ENCODE data around the gene NXF1. TPM values are rescaled to one million over a fixed set of nuclear protein-coding genes. Genes with fewer than 3 reads are reported as not detected.
A peak's percentile ranks its signal among the peaks of the same experiment; 100 is the strongest.
"Not testable (repeated sequence)": the region's sequence is repeated elsewhere in the genome, so short reads cannot be mapped to it uniquely, and the experiment has no call there.

NXF1 gene
- total RNA-seq, 1 donor, result 31.1 TPM

DNA sequence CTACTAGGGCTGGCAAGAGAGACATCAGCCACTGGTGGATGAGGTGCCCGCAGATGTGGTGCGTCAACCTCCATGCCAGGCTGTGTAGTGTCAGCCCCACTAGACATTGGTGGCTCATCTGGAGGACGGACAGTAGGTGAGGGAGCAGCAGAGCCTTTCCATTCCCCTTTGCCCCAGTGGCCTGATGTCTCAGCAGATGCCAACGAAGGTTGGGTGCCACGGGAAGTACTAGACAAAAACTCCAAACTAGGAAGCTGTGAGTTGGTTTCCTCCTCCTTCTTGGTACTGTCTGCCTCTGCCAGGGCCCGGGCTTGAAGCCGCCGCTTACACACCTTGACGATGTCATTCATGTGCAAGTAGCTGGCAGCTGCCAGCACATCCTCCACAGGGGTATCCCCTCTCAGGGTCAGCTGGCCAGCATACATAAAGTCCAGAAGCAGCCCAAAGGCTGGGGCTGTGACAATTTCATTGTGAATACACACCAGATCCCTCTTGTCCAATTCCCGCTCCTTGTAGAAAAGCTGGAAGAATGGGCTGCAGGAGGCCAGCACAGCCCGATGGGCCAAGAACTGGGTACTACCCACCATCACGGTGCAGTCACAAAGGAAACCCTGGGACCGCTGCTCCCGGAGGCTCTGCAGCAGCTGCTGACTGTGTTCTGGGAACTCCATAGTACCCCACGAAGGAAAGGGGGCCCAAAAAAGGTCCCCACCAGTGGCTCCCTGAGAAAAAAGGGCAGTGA is 52.1 kb downstream of the NXF1 start:
- Histone ChIP-seq H3K79me2 (ENCODE audit: insufficient read depth, low read length) (peaks cover 22% of the 10 kb centered on the region), H4K20me1 (ENCODE audit: insufficient read depth, low read length) (no peaks in the 10 kb centered on the region), H3K27me3 (ENCODE audit: insufficient read depth, low read length) (no peaks in the 10 kb centered on the region), H2AFZ (ENCODE audit: low read length) (peak overlapping the region; percentile 98), H3K36me3 (ENCODE audit: insufficient read depth, low read length) (peaks cover 8% of the 10 kb centered on the region), H3K4me3 (ENCODE audit: insufficient read depth, low read length) (peak overlapping the region; percentile 89), H3K27ac (ENCODE audit: low read depth, low read length) (peak overlapping the region; percentile 90), H3K9me3 (ENCODE audit: low read depth, low read length) (no peaks in the 10 kb centered on the region), H3K4me1 (ENCODE audit: insufficient read depth, low read length) (peaks cover 3% of the 10 kb centered on the region), H3K4me2 (ENCODE audit: insufficient read depth, low read length) (peak overlapping the region; percentile 88)
- no peak for DNase-seq (ENCODE audit: insufficient read length, low spot score, missing footprints)
- TF ChIP-seq CTCF (IDR thresholded peaks at IDR 0.05; ENCODE audit: extremely low read depth, low read depth, low read length), result no peak

- no peak overlapping the region for H2AFZ ChIP-seq (ENCODE audit: low read length)
- DNase-seq (ENCODE audit: insufficient read length, low spot score, missing footprints), result no peak
- H3K27ac ChIP-seq (ENCODE audit: low read depth, low read length), result no peak overlapping the region
- H3K27me3 ChIP-seq (ENCODE audit: insufficient read depth, low read length), result no peaks in the 10 kb centered on the region
- no peak overlapping the region for H3K4me2 ChIP-seq (ENCODE audit: insufficient read depth, low read length)
- peaks cover 3% of the 10 kb centered on the region for H3K4me1 ChIP-seq (ENCODE audit: insufficient read depth, low read length)
- no peak overlapping the region for H3K4me3 ChIP-seq (ENCODE audit: insufficient read depth, low read length)
- no peak for TF ChIP-seq CTCF (IDR thresholded peaks at IDR 0.05; ENCODE audit: extremely low read depth, low read depth, low read length)
- no peaks in the 10 kb centered on the region for H3K9me3 ChIP-seq (ENCODE audit: low read depth, low read length)
- H4K20me1 ChIP-seq (ENCODE audit: insufficient read depth, low read length), result no peaks in the 10 kb centered on the region
- H3K79me2 ChIP-seq (ENCODE audit: insufficient read depth, low read length), result peaks cover 22% of the 10 kb centered on the region
- peaks cover 8% of the 10 kb centered on the region for H3K36me3 ChIP-seq (ENCODE audit: insufficient read depth, low read length)
Measured at GRCh38 chr11:62752177-62752785, 53.0 kb downstream of the NXF1 start.

GRCh38 chr11:62749931-62750330 is 55.3 kb downstream of the NXF1 start:
- peaks cover 22% of the 10 kb centered on the region for H3K79me2 ChIP-seq (ENCODE audit: insufficient read depth, low read length)
- H3K4me3 ChIP-seq (ENCODE audit: insufficient read depth, low read length); DNase-seq (ENCODE audit: insufficient read length, low spot score, missing footprints); H3K9me3 ChIP-seq (ENCODE audit: low read depth, low read length); H3K27me3 ChIP-seq (ENCODE audit: insufficient read depth, low read length); H3K27ac ChIP-seq (ENCODE audit: low read depth, low read length); H3K36me3 ChIP-seq (ENCODE audit: insufficient read depth, low read length); H3K4me2 ChIP-seq (ENCODE audit: insufficient read depth, low read length); H4K20me1 ChIP-seq (ENCODE audit: insufficient read depth, low read length); H2AFZ ChIP-seq (ENCODE audit: low read length); H3K4me1 ChIP-seq (ENCODE audit: insufficient read depth, low read length): not testable (repeated sequence)

GRCh38 chr11:62747475-62748160 is 57.6 kb downstream of the NXF1 start:
- H3K27ac ChIP-seq (ENCODE audit: low read depth, low read length), result no peak overlapping the region
- H3K36me3 ChIP-seq (ENCODE audit: insufficient read depth, low read length), result peaks cover 8% of the 10 kb centered on the region
- H4K20me1 ChIP-seq (ENCODE audit: insufficient read depth, low read length), result no peaks in the 10 kb centered on the region
- no peaks in the 10 kb centered on the region for H3K4me1 ChIP-seq (ENCODE audit: insufficient read depth, low read length)
- no peaks in the 10 kb centered on the region for H3K27me3 ChIP-seq (ENCODE audit: insufficient read depth, low read length)
- DNase-seq (ENCODE audit: insufficient read length, low spot score, missing footprints), result no peak
- H2AFZ ChIP-seq (ENCODE audit: low read length), result no peak overlapping the region
- no peak overlapping the region for H3K4me3 ChIP-seq (ENCODE audit: insufficient read depth, low read length)
- TF ChIP-seq CTCF (IDR thresholded peaks at IDR 0.05; ENCODE audit: extremely low read depth, low read depth, low read length), result no peak
- no peaks in the 10 kb centered on the region for H3K9me3 ChIP-seq (ENCODE audit: low read depth, low read length)
- H3K4me2 ChIP-seq (ENCODE audit: insufficient read depth, low read length), result no peak overlapping the region
- H3K79me2 ChIP-seq (ENCODE audit: insufficient read depth, low read length), result peaks cover 12% of the 10 kb centered on the region

Small RNA genes within 50 kb of the gene (small RNA-seq; reads per million reads assigned to genes)
- gene MIR6514 (0.60 reads per million), gene RF00099 (not detected), gene RNU6-118P (not detected), gene SNORD22 (not detected), gene SNORD26 (not detected), gene SNORD27 (not detected), gene SNORD28 (not detected), gene SNORD30 (32.7 reads per million, percentile 95 among the genes with 10 or more reads in this experiment)

Other genes starting within 250 kb of the NXF1 start
- 1,004 and 1,049 TPM in 2 replicates for gene EEF1G, start 231.5 kb downstream of the NXF1 start, total RNA-seq
- 6.5 and 7.6 TPM in 2 replicates for gene TUT1, start 213.9 kb downstream of the NXF1 start, total RNA-seq
- gene MTA2, start 203.6 kb downstream of the NXF1 start, total RNA-seq, result 102 and 105 TPM in 2 replicates
- gene EML3, start 192.7 kb downstream of the NXF1 start, total RNA-seq, result 26.4 and 29.5 TPM in 2 replicates
- 6.5 TPM in 2 replicates for gene ROM1, start 192.2 kb downstream of the NXF1 start, total RNA-seq
- 27.1 and 30.8 TPM in 2 replicates for gene B3GAT3, start 183.5 kb downstream of the NXF1 start, total RNA-seq
- gene GANAB, start 158.8 kb downstream of the NXF1 start, total RNA-seq, result 219 and 242 TPM in 2 replicates
- gene INTS5, start 152.1 kb downstream of the NXF1 start, total RNA-seq, result 19.2 and 20.6 TPM in 2 replicates
- gene C11orf98, start 140.2 kb downstream of the NXF1 start, total RNA-seq, result 13.3 and 17.4 TPM in 2 replicates
- gene CSKMT, start 140.1 kb downstream of the NXF1 start, total RNA-seq, result 6.2 and 11.2 TPM in 2 replicates
- gene UQCC3, start 133.8 kb downstream of the NXF1 start, total RNA-seq, result 4.4 and 5.8 TPM in 2 replicates
- gene LBHD1, start 133.2 kb downstream of the NXF1 start, total RNA-seq, result 7.6 and 8.0 TPM in 2 replicates
- gene UBXN1, start 126.4 kb downstream of the NXF1 start, total RNA-seq, result 98.1 and 107 TPM in 2 replicates
- gene LRRN4CL, start 115.9 kb downstream of the NXF1 start, total RNA-seq, result 9.1 and 13.8 TPM in 2 replicates
- 63.6 and 67.7 TPM in 2 replicates for gene BSCL2, start 98.0 kb downstream of the NXF1 start, total RNA-seq
- not detected in 2 replicates for gene GNG3, start 97.8 kb downstream of the NXF1 start, total RNA-seq
- 13.0 and 18.8 TPM in 2 replicates for gene HNRNPUL2, start 78.0 kb downstream of the NXF1 start, total RNA-seq
- gene TTC9C, start 77.0 kb downstream of the NXF1 start, total RNA-seq, result 34.0 and 35.9 TPM in 2 replicates
- 13.0 TPM in 2 replicates for gene ZBTB3, start 51.3 kb downstream of the NXF1 start, total RNA-seq
- 48.3 and 57.9 TPM in 2 replicates for gene POLR2G, start 43.9 kb downstream of the NXF1 start, total RNA-seq
- gene TAF6L, start 34.0 kb downstream of the NXF1 start, total RNA-seq, result 21.2 and 22.1 TPM in 2 replicates
- gene TMEM179B, start 18.0 kb downstream of the NXF1 start, total RNA-seq, result 37.4 and 51.4 TPM in 2 replicates
- 9.0 and 11.5 TPM in 2 replicates for gene TMEM223, start 13.4 kb downstream of the NXF1 start, total RNA-seq
- 35.8 and 40.7 TPM in 2 replicates for gene STX5, start 26.6 kb upstream of the NXF1 start, total RNA-seq
- gene TEX54, start 27.4 kb upstream of the NXF1 start, total RNA-seq, result not detected in 2 replicates
- gene WDR74, start 34.1 kb upstream of the NXF1 start, total RNA-seq, result 31.2 and 34.0 TPM in 2 replicates
- 217 and 259 TPM in 2 replicates for gene SLC3A2, start 75.5 kb upstream of the NXF1 start, total RNA-seq
- gene CHRM1, start 115.9 kb upstream of the NXF1 start, total RNA-seq, result under 0.01 TPM in 1 of 2 replicates, not detected in the other
- gene SLC22A6, start 179.5 kb upstream of the NXF1 start, total RNA-seq, result not detected in 2 replicates
- not detected in 2 replicates for gene SLC22A8, start 210.4 kb upstream of the NXF1 start, total RNA-seq